HepG2 (cell line): ENCODE data around the gene BCL7A. TPM values are rescaled to one million over a fixed set of nuclear protein-coding genes. Genes with fewer than 3 reads are reported as not detected.
A peak's percentile ranks its signal among the peaks of the same experiment; 100 is the strongest.

Experiments used
- ATF4 ChIP-seq, 2 experiments: fragments of 450-650 bp in 1 of 2; sonication (generic) in 1 of 2; formaldehyde crosslinking; IDR thresholded peaks; 2 replicates each; pipeline versions ENCODE4 v1.5.0 to v1.8.0; 2020 to 2022; ENCODE audit warnings: mild to moderate bottlenecking in 1 of 2, missing genetic modification reagents in 1 of 2
- ATRX ChIP-seq: sonication (generic); formaldehyde crosslinking; IDR thresholded peaks from 2 replicates; pipeline ENCODE4 v1.4.0; 2020; ENCODE audit warnings: missing genetic modification reagents, borderline replicate concordance
- CBFB ChIP-seq: sonication (generic); formaldehyde crosslinking; IDR thresholded peaks from 2 replicates; pipeline ENCODE4 v1.4.0; 2020; ENCODE audit warnings: missing genetic modification reagents
- FOXP1 ChIP-seq, 2 experiments: fragments of 450-650 bp in 1 of 2; IDR thresholded peaks; 2 replicates each; pipeline ENCODE4 v1.6.1; 2017 to 2018; ENCODE audit warnings: antibody characterized with exemption in 1 of 2
- HDAC1 ChIP-seq: sonication (generic); formaldehyde crosslinking; IDR thresholded peaks from 2 replicates; pipeline ENCODE4 v1.5.1; 2020; ENCODE audit warnings: mild to moderate bottlenecking, missing genetic modification reagents
- MXD1 ChIP-seq: sonication (generic); formaldehyde crosslinking; IDR thresholded peaks from 2 replicates; pipeline ENCODE4 v1.4.0; 2020; ENCODE audit warnings: mild to moderate bottlenecking, missing genetic modification reagents
- NR2F6 ChIP-seq, 2 experiments: IDR thresholded peaks; 2 replicates each; pipeline ENCODE4 v1.6.1; 2016; ENCODE audit warnings: antibody characterized with exemption in 1 of 2, mild to moderate bottlenecking in 1 of 2
- PITX1 ChIP-seq: sonication (generic); formaldehyde crosslinking; IDR thresholded peaks from 2 replicates; pipeline ENCODE4 v1.5.1; 2020; ENCODE audit warnings: mild to moderate bottlenecking, missing genetic modification reagents
- TRAFD1 ChIP-seq: sonication (generic); formaldehyde crosslinking; IDR thresholded peaks from 2 replicates; pipeline ENCODE4 v1.5.1; 2020; ENCODE audit warnings: missing genetic modification reagents, mild to moderate bottlenecking, borderline replicate concordance
- UBTF ChIP-seq: sonication (generic); formaldehyde crosslinking; IDR thresholded peaks from 2 replicates; pipeline ENCODE4 v1.4.0; 2020; ENCODE audit warnings: mild to moderate bottlenecking, missing genetic modification reagents
- ZBTB7A ChIP-seq: sonication (generic); formaldehyde crosslinking; IDR thresholded peaks from 2 replicates; pipeline ENCODE4 v1.8.0; 2022; ENCODE audit warnings: mild to moderate bottlenecking, missing genetic modification reagents
- ZNF343 ChIP-seq: sonication (generic); formaldehyde crosslinking; IDR thresholded peaks from 2 replicates; pipeline ENCODE4 v1.4.0; 2020; ENCODE audit warnings: mild to moderate bottlenecking, missing genetic modification reagents
- ZNF674 ChIP-seq: sonication (generic); formaldehyde crosslinking; IDR thresholded peaks from 2 replicates; pipeline ENCODE4 v1.5.0; 2020; ENCODE audit warnings: low read depth, mild to moderate bottlenecking, missing genetic modification reagents
- ZNF710 ChIP-seq: sonication (generic); formaldehyde crosslinking; IDR thresholded peaks from 2 replicates; pipeline ENCODE4 v1.5.0; 2020; ENCODE audit warnings: mild to moderate bottlenecking, missing genetic modification reagents, borderline replicate concordance
- ZNF839 ChIP-seq: sonication (generic); formaldehyde crosslinking; IDR thresholded peaks from 2 replicates; pipeline ENCODE4 v1.4.0; 2020; ENCODE audit warnings: missing genetic modification reagents, mild to moderate bottlenecking, borderline replicate concordance
- polyA plus RNA-seq, 8 experiments: library from polyadenylated mRNA; depleted of rRNA in 3 of 8; stranded (reverse) in 7 of 8; unstranded in 1 of 8; fragments of >200 nt; fragmentation: Illumina TruSeq in 4 of 8; extraction: Trizol in 4 of 8; gene quantifications; 2 replicates each; pipeline versions ENCODE4 v1.2.1 to v1.2.3, GENCODE V29; 2011 to 2016; ENCODE audit warnings: low read depth in 4 of 8, missing spikeins in 1 of 8, mixed read lengths in 1 of 8; ENCODE audit not compliant: insufficient read depth in 1 of 8
- total RNA-seq, 5 experiments: library from RNA; depleted of rRNA; stranded (reverse); fragments of >200 nt; fragmentation: Illumina TruSeq; extraction: Trizol; gene quantifications; 2 replicates each; pipeline ENCODE4 v1.2.3, GENCODE V29; 2016; ENCODE audit warnings: low read depth in 1 of 5

The BCL7A gene
- total and polyA plus RNA-seq, 2 of the 13 experiments (the other 11 are each of a cell fraction or from before 2014, with no cell fraction given) = 4.1 to 6.2 TPM

- TF ChIP-seq HDAC1 (peak; percentile 48; the same call in 1 of the 2 replicates), ZNF839 (CRISPR knock-in tag) (no peak), PITX1 (CRISPR knock-in tag) (no peak), ZNF710 (0 out of 2 replicates have a peak, but pooled peaks have one; percentile 18), TRAFD1 (CRISPR knock-in tag) (no peak), NR2F6 (IDR thresholded peaks at IDR 0.05) (peak; percentile 10; the same call in 1 of the 2 replicates), NR2F6 (CRISPR knock-in tag; IDR thresholded peaks at IDR 0.05) (peak; percentile 58; the same call in 1 of the 2 replicates), MXD1 (CRISPR knock-in tag) (peak; percentile 75), UBTF (no peak; the same call in 1 of the 2 replicates), ZNF674 (no peak), ZNF343 (CRISPR knock-in tag) (no peak; the same call in 1 of the 2 replicates), ATF4 (CRISPR knock-in tag; IDR thresholded peaks at IDR 0.05) (no peak), ZBTB7A (CRISPR knock-in tag) (peak; percentile 63; the same call in 1 of the 2 replicates), FOXP1 (IDR thresholded peaks at IDR 0.05) (no peak), FOXP1 (CRISPR knock-in tag; IDR thresholded peaks at IDR 0.05) (no peak), CBFB (CRISPR knock-in tag) (no peak; the same call in 1 of the 2 replicates), ATRX (no peak)
Measured at GRCh38 chr12:122064025-122064777, 42.5 kb downstream of the BCL7A start (continued).
